Esophagus squamous epithelium (tissue), 4 donors: ENCODE data around the gene LRRK2.

ENCODE experiments used
- POLR2A ChIP-seq, 4 donors: fragments of 450-650 bp; IDR thresholded peaks; one replicate each; pipeline ENCODE4 v1.6.1; 2017; ENCODE audit warnings: antibody characterized with exemption in 4 of 4, mild to moderate bottlenecking in 4 of 4, moderate library complexity in 3 of 4
- TF ChIP-seq, protein P1 (sequence below), 6 experiments: fragments of 450-650 bp in 4 of 6; fragments of 200-600 bp in 2 of 6; sonication (generic) in 2 of 6; IDR thresholded peaks; one replicate each; pipeline ENCODE4 v1.5.1; 2016 to 2019; ENCODE audit warnings: antibody characterized with exemption in 6 of 6, mild to moderate bottlenecking in 4 of 6, moderate library complexity in 4 of 6

DNA sequence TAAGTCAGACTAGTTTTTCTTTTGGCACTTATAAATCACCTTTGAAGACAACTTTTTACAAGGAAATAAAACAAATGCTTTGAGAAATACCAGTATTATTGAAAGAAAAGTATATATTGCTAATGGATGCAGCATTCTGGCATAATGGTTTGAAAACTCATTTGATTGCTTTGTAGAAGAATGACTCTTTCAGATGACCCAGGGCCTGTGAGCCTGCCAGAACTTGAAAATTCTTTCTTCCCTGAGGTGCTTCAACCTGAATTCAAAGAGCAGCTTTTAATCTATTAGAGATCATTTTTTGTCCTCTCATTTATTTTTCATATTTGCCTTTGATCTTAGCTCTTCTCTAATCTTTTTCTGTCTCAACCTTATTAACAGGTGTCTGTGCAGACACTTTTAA is 87.4 kb downstream of the LRRK2 start:
- TF ChIP-seq, protein P1, sequence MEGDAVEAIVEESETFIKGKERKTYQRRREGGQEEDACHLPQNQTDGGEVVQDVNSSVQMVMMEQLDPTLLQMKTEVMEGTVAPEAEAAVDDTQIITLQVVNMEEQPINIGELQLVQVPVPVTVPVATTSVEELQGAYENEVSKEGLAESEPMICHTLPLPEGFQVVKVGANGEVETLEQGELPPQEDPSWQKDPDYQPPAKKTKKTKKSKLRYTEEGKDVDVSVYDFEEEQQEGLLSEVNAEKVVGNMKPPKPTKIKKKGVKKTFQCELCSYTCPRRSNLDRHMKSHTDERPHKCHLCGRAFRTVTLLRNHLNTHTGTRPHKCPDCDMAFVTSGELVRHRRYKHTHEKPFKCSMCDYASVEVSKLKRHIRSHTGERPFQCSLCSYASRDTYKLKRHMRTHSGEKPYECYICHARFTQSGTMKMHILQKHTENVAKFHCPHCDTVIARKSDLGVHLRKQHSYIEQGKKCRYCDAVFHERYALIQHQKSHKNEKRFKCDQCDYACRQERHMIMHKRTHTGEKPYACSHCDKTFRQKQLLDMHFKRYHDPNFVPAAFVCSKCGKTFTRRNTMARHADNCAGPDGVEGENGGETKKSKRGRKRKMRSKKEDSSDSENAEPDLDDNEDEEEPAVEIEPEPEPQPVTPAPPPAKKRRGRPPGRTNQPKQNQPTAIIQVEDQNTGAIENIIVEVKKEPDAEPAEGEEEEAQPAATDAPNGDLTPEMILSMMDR (IDR thresholded peaks at IDR 0.05), result no peak
- TF ChIP-seq POLR2A (IDR thresholded peaks at IDR 0.05), result no peak
